Myocyte (in vitro differentiated cells): Measurements from ENCODE around the gene ZBTB7C. TPM values are rescaled to one million over a fixed set of nuclear protein-coding genes. Genes with fewer than 3 reads are reported as not detected.

ENCODE experiments used
- DNase-seq: peaks from one replicate; pipeline ENCODE4 v3.0.0-alpha.2; 2012; ENCODE audit warnings: low read depth
- total RNA-seq: library from RNA; depleted of rRNA; stranded (reverse); fragments of >200 nt; gene quantifications from 2 replicates; pipeline ENCODE4 v1.2.3, GENCODE V29; 2014

The ZBTB7C gene
- total RNA-seq, 1 donor from 2014 or later: 16.4 TPM

DNA sequence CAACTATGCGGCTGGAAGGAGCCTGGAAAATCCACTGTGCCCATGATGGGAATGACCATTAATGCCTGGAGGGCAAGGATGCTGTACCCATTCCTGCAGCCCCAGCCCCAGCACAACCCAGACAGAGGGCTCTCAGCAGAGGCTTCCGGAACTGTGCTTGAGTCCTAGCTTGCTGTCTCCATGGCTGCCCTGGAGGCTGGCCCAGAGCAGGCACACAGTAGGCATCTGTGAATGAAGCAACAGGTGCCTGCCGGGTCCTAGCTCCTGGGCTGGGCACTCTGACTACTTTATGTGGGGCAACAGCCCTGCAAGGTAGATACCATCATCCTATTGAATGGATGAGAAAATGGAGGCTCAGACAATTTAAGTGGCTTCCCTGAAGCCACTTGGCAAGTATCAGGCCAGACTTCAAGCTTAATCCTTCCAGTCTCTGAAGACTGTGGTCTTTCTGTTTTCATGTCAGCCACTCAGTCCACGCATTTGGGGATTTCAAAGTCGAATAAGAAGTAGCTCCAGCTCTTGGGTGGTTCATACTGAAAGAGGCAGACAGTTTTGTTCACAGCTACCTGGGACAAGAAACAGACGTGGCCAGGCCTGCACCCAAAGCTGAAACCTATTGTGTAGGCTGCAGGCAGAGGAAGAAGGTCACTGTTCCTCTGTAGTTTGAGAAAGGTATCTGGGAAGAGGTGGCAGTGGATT is 237.5 kb downstream of the ZBTB7C start:
- no peak for DNase-seq

DNA sequence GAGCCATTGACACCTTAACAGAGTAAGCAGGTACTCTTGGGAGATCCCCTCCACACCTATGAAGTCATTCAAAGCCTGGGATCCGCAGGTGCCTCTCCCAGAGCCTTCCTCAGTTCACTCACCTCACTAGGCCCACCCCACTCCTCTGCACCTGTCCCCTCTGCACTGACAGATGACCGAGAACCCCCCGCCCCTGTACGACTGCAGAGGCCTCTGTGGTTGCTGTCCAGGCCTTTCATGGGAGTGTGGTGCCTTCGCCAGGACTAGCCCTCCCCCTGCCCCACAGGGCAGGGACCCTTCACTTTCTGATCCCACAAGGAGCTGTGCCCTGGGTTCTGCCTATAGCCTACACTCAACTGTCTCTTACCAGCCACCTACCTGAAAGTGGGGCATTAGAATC is 238.5 kb downstream of the ZBTB7C start:
- no peak for DNase-seq

DNA sequence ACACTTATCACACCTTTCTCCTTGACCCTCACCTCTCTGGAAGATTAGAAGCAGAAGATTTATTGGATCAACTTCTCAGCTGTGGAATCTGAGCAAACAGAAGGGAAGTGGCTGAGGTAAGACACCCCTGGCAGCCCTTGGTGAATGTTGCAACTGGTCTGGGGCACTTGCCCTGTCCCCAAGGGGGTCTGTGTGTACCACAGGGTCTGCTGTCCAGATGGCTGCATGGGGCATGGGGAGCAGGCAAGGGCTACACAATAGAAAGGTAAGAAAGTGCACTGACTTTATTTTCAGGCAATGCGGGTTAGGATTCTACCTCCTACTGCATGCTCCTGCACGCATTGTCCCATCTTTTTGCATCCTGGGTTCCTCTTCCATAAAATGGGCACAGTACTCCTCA is 240.3 kb downstream of the ZBTB7C start:
- DNase-seq: no peak

DNA sequence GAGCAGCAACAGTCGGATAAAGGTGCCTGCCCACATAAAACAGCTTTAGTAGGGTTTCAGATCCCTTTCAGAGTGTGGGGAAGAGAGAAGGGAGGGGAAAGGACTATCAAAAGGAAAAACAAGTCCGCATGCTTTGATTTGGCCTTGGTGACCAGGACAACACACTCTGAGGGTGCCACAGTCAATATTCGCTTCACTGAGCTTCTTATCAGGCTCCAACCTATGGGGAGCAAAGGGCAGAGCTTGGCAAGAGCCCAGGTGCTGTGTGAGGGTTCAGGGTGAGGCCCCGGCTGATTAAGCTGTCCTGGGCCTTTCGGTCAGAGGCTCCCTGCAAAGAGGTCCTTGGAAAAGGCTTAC is 241.3 kb downstream of the ZBTB7C start:
- no peak for DNase-seq

DNA sequence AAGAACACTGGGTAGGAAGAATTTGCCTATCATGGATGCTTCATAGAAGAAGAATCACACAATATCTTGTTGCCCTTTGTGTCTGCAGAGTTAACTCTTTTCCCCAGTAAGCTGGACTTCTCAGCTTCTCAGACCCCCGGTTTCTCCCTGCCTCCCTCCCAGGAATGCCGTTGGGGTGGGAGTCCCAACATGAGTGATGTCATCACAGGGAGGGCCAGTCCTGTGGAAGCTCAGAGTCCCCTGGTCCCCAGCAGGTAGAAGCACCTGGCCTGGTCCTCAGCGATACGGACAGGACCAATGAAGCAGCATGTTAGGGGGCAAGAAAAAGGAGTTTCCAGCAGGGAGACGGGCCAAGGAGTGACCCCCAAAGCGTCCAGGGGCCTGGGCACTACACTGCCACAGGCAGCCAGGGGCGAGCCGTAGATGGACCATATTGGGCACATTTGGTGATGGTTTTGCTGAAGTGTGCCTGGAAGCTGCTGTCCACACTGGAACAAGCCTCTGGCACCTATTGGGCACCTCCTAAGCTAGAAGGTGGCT is 242.8 kb downstream of the ZBTB7C start:
- no peak for DNase-seq

DNA sequence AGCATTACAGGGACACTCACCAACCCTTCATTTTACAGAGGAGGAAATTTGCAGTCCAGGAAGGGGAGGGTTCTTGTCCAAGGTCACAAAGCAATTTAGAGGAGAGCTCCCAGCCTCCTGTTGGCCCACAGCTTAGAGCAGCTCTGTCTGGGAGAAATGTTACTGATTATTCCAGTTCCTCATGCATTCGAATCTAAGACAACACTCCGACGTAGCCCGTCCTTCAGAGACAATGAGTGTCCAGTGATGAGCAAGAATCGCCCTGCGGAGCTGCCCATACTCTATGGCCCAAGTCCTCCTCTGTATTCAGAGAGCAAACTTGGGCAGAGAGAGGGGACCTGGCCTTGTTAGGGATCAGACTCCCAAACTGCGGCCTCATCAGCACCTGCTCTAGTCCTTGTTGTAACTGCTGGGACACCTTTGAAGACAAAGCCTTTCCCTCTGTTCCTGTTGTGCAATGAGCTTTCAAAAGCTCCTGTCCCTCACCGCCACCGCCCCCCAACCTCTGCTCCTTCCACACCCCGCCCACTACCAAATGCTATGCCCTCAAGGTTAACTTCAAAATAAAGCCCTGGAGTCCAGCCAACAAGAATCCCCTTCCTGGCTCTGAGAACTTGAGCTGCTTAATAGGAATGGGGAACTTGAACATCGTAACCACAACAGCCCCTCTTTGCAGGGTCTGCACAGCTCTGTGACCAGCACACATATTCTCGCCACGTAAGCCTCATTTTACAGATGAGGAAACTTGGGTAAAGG is 243.9 kb downstream of the ZBTB7C start:
- no peak for DNase-seq

DNA sequence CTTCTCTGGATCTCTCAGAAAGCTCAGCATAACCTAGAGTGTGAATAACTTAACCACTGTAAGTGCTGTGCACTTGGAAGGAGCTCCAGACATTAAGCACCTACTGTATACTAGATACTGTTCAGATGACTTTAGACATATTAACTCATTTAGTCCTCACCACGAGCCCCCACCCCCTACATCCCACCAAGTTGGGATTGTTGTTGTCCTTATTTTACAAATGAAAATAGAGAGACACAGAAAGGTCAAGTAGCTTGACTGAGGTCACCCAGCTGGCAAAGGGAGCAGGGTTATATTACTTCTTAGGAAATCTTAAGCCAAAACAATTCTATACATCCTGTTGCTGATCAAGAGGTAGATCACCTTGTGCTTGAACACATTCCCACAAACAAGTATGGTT is 244.5 kb downstream of the ZBTB7C start:
- no peak for DNase-seq

DNA sequence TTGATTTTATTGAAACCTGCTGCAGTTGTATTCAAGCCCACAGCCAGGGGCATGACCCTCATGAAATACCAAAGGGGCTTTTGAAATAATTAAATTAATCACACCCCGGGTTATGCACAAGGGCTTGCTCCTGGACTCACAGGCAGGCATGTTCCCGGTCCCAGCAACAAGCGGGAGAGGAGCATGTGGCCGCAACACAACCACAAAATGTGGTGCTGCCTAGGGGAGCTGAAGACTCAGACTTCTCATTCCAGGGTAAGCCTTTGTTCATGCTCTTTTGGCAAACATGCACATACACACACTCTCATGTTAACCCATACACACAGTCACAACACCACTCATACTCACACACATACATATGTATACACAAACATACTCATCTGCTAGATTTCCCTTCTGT is 245.1 kb downstream of the ZBTB7C start:
- peak; percentile 26 for DNase-seq

DNA sequence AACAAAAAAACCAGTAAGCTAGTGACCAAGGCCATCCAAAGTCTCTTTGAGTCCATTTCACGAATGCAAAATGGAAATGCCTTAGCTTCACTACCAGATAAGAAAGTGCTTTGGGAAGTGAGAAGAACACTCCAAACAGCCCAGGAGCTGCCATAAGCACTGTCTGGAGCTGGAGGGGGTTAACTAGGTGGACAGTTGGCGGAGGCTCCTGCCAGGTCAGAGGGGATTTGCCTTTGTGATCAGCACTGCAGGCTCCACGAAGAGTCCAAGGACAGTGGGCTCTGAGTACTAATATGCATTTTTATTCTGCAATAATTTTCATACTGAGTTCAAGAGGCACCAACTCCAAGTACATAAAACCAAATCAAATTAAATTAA is 245.5 kb downstream of the ZBTB7C start:
- no peak for DNase-seq

DNA sequence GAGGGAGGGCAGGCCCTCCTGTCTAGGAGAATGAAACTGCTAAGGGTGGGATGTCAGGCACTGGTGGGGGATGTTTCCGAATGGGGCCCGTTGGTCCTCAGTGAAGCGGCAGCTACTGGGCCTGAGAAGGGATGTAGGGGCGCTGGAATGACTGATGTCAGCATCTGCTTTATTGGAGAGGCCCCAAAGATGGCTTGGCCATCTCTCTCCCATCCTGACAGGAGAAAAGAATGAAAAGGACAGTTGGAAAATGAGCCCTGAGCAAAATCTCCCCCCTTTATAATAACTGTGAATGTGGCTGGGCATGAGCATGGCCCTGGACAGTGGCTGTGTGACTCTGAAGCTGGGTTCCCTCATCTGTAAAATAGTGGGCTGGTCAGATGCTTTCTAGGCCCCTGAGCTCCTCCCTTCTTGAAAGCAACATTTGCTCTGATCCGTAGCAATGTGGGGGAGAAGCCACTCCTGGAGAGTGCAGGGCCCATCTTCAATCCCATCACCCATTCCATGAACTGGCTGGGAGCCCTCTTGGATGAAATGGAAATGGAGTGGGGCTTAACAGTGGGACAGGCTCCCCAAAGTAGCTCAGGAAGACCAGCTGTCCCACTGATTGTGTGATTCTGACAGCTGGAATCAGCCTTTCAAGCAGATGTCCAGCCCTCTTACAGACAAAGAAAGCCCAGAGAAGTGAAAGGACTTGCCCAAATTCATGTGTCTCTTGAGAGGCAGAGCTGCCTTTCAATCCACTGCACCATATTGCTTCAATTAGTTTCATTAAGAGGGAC is 246.0 kb downstream of the ZBTB7C start:
- peak; percentile 65 for DNase-seq

DNA sequence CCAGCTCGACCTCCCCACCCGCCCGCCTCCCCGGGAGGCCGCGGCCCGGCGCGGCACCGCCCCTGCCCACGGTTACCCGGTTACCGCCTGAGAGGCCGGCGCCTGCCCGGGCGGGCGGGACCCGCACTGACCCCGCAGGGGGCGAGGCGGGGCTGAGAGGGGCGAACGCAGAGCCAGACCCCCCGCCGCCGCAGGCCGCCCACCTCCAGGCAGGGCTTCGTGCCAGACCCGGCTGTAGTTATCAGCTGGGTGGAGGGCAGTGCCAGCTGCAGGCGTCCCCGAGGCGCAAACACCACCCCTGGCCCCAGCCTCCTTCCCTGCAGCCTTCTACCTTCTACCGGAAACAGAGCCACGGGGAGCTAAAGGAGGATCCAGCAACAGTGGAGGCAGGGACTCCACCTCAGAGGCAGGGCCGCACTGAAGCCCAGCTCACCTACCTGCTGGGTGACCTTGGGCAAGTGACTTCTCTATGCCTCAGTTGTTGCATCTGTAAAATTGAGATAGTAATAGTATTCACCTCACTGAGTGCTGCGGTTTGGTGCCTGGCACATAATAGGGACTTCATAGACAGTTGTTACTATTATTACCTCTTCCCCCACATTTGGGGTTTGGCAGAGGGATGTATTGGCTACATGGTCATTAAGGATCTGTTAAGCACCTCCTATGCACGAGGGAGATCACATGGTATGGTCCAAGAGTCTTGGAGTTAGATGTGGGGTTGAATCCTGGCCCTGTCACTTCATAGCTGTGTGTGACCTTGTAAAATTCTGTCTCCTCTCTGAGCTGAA is 247.1 kb downstream of the ZBTB7C start:
- DNase-seq: no peak

DNA sequence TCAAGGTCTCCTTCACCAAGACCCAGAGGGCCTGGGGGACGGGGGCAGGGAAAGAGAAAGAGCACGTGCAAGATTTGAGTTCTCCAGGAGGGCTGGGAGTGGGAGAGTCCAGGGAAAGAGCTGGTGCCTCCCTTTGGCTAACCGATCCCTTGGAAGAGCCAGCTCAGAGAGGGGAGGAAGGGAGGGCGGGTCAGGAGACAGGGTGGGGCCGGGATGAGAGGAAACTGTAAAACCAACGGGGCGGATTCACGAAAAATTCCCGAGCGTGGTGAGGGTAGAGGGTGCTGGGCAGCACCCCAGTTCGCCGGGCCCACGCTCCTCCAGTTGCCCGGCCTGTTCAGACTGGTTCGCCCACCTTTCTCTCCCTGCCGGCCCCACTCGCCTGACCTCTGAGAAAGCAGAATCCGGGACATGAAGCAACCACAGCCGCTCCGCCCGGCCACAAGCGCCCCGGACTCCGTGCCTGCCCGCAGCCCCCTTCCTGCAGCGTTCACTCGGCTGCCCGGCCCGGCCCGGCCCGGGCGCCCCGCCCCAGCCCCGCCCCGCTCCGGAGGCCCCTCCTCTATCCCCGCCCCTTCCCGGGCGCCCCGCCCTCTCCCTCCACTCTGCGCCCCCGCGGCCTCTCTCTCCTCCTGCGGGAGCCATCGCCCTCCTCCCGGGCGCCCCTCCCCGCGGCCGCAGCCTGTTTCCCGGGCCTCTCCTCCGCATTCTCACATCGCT is 247.8 kb downstream of the ZBTB7C start:
- peak; percentile 77 for DNase-seq

DNA sequence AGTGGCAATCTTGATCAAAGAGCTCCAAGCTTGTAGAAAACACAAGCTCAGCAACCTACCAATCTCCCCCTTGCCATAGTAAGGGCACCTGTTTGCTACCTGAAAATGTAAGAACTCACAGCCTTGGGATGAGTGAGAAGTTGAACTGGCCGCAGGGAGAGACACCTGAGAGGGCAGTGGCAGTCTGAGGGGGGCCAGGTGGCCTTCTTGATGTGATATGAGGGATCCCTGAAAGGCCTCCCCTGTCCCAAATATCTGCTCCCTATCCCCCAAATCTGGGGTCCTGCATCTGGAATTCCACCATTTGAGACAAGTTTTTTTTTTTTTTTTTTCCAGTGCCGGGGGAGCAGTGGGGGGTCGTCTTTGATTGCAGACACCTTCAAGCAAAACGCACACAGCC is 248.6 kb downstream of the ZBTB7C start:
- no peak for DNase-seq

DNA sequence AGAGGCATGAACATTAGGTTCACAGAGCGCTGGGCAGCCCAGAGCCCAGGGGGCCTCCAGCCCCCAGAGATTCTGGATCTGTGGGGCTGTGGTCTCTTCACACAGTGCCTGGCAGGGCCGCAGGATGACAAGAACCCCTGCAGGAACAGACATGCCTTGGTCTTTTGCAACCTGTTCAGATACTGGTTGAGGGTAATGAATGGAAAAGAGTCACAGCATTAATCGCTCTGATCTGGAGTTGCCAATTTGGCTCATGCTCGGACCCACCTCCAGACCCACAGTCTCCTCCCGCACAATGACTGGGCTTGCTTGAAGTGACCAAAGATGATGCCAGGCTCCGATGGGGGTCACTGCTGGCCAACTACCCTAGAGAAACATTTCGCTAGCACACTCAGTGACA is 249.4 kb downstream of the ZBTB7C start:
- no peak for DNase-seq

DNA sequence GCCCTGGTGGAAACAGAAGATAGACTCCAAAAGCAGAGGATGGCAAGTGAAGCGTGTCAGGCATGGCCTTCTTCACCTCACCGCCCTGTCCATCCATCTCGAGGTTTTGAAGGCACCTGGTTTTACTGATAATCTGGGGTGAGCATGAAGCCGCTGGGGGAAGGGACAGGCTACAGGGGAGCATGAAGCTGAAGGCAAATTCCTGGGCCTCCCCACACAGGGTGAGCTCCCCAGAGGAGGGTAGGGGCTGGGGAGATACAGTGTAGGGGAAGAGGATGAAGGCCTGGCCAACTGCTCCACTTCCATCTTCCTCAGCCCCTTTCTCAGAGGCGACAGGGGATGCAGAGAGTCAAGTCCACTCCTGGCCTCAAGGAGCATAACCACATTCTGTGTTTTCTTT is 250.5 kb downstream of the ZBTB7C start:
- no peak for DNase-seq

DNA sequence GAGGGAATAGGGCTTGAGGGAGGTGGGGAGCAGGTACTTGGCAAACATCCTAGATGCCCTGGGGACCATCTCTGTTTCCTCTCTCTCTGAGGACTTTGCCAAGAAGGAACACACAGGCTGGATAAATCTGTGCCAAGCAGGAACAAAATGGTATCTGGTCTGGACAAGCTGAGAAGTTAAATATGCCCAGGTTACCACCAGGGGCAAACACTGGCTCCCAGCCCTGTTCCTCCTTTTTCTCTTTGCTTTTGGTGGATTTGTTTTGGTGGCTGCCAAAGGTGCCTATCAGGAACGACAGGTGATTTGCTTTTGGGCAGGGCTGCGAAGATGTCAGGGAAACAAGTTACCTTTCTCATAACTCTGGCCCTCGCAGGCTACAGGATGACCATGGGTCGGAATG is 251.2 kb downstream of the ZBTB7C start:
- no peak for DNase-seq

DNA sequence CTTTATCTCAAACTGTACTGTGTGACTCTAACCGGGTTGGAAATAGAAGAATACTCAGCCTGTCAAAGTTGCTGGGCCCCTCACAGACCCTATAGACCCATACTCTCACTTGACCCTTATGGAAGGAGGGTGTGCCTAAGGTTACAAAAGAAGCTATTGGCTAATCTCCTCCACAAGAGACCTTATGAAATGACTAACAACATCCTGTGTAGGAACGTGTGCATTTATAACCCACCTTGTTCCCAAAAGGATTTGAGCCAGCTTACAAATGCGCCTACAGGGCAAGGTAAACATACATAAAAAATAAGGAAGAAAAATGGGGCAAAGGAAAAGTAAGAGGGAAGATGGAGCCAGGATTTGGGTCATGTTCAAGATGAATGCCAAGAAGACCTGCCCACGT is 253.3 kb downstream of the ZBTB7C start:
- no peak for DNase-seq

DNA sequence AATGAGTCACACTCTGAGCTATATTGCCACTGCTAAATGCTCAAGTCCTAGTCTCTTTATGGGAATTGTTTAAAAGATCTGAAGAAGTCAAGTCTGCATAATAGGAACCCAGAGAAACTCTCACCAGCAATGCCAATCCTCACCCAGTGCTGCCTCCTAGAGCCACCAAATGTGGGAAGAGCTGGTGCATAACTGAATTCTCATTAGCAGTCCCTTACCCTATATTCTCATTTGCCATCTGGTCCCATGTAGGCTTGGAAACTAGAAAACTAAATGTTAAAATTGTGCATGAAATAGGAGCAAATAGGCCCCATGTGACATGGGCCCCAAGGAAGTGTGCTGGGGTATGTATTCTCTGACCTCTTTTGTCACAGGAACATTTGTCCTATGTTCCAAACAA is 254.4 kb downstream of the ZBTB7C start:
- DNase-seq: no peak

DNA sequence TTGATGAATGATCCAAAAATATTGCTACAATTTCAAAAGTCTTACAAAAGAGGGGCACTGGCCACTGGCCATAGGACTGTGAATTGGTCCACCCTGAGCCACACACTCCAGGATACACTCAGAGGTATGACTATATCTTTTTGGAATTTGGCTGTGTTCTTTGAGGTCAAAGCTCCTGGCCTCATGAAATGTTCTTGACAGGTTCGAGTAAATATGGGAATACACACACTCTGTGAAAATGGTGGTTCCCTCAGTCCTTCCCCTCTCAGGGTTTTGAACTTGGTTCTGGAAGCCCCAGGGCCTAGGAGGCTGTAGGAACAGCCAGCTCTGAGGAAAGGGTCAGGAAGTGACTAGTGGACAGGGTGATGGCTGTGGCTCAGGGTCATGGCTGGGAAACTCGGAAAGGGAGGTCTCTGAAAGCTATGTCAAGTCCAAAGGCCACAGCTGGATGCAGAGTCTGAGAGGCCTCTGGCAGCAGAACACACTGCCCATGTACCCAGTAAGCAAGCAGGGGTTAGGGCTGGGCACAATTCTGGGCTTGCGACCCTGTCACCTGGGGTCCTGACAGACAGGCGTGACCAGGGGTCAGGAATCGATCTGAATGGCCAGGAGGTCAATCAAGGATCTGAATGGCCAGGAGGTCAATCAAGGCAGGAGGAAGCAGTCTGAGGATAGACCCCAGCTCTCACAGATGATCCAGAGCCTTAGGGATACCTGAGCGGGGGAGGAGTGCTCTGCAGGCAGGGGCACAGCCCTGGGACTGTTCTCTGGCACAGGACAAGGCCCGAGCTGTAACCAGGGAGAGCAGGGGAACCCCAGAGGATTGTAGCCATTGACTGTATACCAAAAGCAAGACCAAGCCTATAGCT is 255.3 kb downstream of the ZBTB7C start:
- peak; percentile 50 for DNase-seq

DNA sequence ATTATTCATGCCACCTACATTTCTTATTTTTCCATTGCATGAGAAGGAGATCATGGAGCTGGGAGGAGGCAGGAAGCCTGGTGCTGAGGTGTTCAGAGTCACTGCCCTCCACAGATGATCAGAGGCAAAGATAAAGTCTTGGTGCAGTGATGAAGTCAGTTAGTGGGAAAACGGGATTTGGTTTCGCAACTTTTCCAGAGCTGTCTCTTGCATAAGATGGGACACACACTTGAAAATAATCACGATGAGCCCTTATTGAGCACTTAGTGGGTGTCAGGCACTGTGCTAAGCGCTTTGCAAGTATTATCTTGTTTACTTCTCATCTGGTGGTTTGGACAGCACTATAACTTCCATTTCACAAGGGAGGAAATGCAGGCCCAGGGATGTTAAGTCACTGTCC is 256.6 kb downstream of the ZBTB7C start:
- DNase-seq: no peak
